Lung (tissue), 12 donors: Measurements from ENCODE around the gene PARD3. TPM values are rescaled to one million over a fixed set of nuclear protein-coding genes. Genes with fewer than 3 reads are reported as not detected.

Experiments used
- ATAC-seq: fragments of 200-7000 bp; cut with Tn5 transposase; one replicate; pipeline ENCODE4 v1.9.1; 2020; ENCODE audit warnings: moderate number of reproducible peaks; ENCODE audit not compliant: insufficient read depth, low FRiP score
- DNase-seq, 3 donors: peaks; one replicate each; pipeline ENCODE4 v3.0.0-alpha.2; 2013 to 2017
- H3K27ac ChIP-seq, 2 donors: one replicate each; pipeline ENCODE4 v1.5.1; 2013; ENCODE audit warnings: mild to moderate bottlenecking in 2 of 2, moderate library complexity in 2 of 2, control low read depth in 1 of 2, inconsistent platforms in 1 of 2, low read depth in 1 of 2, low read length in 1 of 2
- H3K27me3 ChIP-seq, 3 donors: one replicate each; pipeline ENCODE4 v1.5.1; 2013; ENCODE audit warnings: low read length in 2 of 3; ENCODE audit not compliant: control insufficient read depth in 3 of 3, insufficient read depth in 3 of 3
- H3K36me3 ChIP-seq, 4 donors: one replicate each; pipeline ENCODE4 v1.5.1; 2013; ENCODE audit warnings: low read length in 4 of 4, mild to moderate bottlenecking in 1 of 4, moderate library complexity in 1 of 4; ENCODE audit not compliant: control insufficient read depth in 4 of 4, insufficient read depth in 4 of 4
- H3K4me1 ChIP-seq, 5 donors: one replicate each; pipeline ENCODE4 v1.5.1; 2013; ENCODE audit warnings: low read length in 5 of 5, mild to moderate bottlenecking in 2 of 5, moderate library complexity in 1 of 5; ENCODE audit not compliant: control insufficient read depth in 5 of 5, insufficient read depth in 5 of 5
- H3K4me3 ChIP-seq: one replicate; pipeline ENCODE4 v1.5.1; 2013; ENCODE audit warnings: mild to moderate bottlenecking, control low read depth, moderate library complexity
- H3K9ac ChIP-seq, 2 donors: one replicate each; pipeline ENCODE4 v1.5.1; 2013; ENCODE audit warnings: low read length in 2 of 2, control low read depth in 1 of 2; ENCODE audit not compliant: insufficient read depth in 1 of 2
- H3K9me3 ChIP-seq, 4 donors: one replicate each; pipeline ENCODE4 v1.5.1; 2013; ENCODE audit warnings: low read length in 3 of 4, mild to moderate bottlenecking in 1 of 4, moderate library complexity in 1 of 4; ENCODE audit not compliant: control insufficient read depth in 4 of 4, insufficient read depth in 3 of 4
- WGBS, 2 donors: extraction: QIAGEN DNeasy Blood & Tissue Kit; methylation state at CpG; one replicate each; pipeline ENCODE4 v1.1.7; 2013; 5-methylcytosine and 5-hydroxymethylcytosine counted together
- polyA plus RNA-seq, 2 donors: library from polyadenylated mRNA; stranded (reverse); fragments of 200-250 nt; gene quantifications; one replicate each; pipeline ENCODE4 v1.2.1, GENCODE V29; 2013
- total RNA-seq, 2 donors: library from RNA; depleted of rRNA in 1 of 2; stranded (reverse); fragments of >200 nt in 1 of 2; gene quantifications; one replicate each; pipeline ENCODE4 v1.2.1, GENCODE V29; 2014 to 2021
- TF ChIP-seq, protein P1 (sequence below): IDR thresholded peaks from 2 replicates; pipeline ENCODE4 v1.5.1; 2012; ENCODE audit warnings: mild to moderate bottlenecking; ENCODE audit errors: control extremely low read depth, extremely low read depth
- donor health status: control.
- donor health status: control.
- donor health status: Bipolar disorder and iron deficiency.
- donor health status: healthy.
- donor health status: DM: yes; HTN: yes; CAD: no.

PARD3 gene
- total and polyA plus RNA-seq, 4 donors = 10.3 to 69.2 (median 27.6) TPM

DNA sequence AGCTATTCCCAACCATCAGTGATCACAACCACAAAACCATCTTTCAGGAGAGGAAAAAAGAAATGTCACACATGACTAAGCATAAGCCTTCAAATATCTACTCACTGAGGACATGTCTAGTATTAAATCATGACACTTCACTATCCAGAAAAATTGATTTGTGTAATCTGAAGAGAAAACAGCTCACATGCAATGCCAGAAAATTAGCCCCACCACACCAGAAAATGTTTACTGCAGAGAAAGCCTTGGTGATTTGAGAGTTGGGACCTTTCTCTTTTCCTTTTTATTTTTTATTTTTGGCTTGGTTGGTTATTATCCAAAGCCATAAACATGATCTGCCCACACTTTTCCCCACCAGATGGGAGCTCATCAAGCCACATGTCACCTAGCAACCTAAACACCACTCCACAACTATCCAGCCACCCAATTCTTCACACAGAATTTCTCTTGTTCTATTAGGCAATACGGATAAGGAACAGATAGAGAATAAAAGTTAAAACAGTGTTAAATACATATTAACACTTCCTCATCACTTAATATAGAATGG lies 3.1 kb downstream of the PARD3 start:
- H3K27me3 ChIP-seq = no peaks in the 10 kb centered on the region
- no peak overlapping the region for H3K4me3 ChIP-seq
- TF ChIP-seq, protein P1, sequence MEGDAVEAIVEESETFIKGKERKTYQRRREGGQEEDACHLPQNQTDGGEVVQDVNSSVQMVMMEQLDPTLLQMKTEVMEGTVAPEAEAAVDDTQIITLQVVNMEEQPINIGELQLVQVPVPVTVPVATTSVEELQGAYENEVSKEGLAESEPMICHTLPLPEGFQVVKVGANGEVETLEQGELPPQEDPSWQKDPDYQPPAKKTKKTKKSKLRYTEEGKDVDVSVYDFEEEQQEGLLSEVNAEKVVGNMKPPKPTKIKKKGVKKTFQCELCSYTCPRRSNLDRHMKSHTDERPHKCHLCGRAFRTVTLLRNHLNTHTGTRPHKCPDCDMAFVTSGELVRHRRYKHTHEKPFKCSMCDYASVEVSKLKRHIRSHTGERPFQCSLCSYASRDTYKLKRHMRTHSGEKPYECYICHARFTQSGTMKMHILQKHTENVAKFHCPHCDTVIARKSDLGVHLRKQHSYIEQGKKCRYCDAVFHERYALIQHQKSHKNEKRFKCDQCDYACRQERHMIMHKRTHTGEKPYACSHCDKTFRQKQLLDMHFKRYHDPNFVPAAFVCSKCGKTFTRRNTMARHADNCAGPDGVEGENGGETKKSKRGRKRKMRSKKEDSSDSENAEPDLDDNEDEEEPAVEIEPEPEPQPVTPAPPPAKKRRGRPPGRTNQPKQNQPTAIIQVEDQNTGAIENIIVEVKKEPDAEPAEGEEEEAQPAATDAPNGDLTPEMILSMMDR = no peak
- H3K9me3 ChIP-seq = peaks cover 0 to 2% (median 0%) of the 10 kb centered on the region in 4 donors
- H3K36me3 ChIP-seq = no peaks in the 10 kb centered on the region
- H3K4me1 ChIP-seq = peaks cover 5 to 45% (median 13%) of the 10 kb centered on the region in 5 donors
- DNase-seq (peak in 1 of 3 donors; percentile 35), ATAC-seq (no peak)
- no peak overlapping the region for H3K9ac ChIP-seq
- no peak overlapping the region for H3K27ac ChIP-seq
- WGBS, 2 donors = 76 to 88% methylated on average over 1 of the region's 1 CpG

DNA sequence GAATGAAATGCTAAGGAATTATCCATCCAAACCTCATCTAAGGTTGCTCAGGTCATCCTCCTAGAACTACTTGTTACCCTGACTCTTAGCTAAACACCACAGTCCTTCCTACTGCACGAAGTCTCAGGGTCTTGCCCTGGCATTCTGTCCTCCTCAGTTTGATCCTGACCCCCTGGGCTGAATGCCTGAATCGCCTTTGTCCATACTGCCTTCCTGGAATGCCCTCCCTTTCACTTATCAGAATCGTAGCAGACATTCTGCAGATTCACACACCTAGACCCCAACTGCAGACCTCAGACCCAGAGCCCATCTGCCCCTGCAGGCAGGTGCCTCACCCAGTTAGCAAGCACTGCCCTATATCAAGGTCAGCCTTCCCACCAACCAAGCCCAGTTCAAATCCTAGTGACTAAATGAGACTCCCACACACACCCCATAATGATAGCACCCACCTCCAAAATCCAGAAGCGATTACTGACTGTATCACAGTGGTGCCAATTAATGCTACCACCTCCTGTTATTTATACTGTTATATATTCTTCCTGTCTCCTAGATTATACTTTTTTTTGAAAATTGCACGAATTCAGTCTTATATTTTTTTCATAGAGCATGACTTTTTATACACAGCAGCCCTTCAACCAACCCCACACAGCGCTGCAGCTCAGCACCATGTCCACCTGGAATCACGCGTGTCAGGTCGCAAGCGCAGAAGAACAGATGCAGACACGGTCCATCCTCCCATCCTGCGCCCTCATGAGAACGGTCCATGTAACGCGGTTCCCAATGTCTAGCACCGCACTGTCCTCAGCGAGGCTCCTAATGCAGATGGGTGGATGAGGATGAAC lies 3.7 kb downstream of the PARD3 start:
- Histone ChIP-seq H3K9me3 (peaks cover 0 to 2% (median 0%) of the 10 kb centered on the region in 4 donors), H3K4me3 (no peak overlapping the region), H3K9ac (no peak overlapping the region), H3K27ac (no peak overlapping the region), H3K4me1 (peaks cover 5 to 40% (median 13%) of the 10 kb centered on the region in 5 donors), H3K36me3 (no peaks in the 10 kb centered on the region), H3K27me3 (no peaks in the 10 kb centered on the region)
- DNase-seq (no peak), ATAC-seq (no peak)
- TF ChIP-seq, protein P1 = no peak
- WGBS, 2 donors = 92 to 94% methylated on average over 17 of the region's 17 CpGs

GRCh38 chr10:34809796-34810195 lies 5.3 kb downstream of the PARD3 start:
- no peak overlapping the region for H3K27ac ChIP-seq
- WGBS, 2 donors = 92% methylated on average over 3 of the region's 3 CpGs
- TF ChIP-seq, protein P1 = no peak
- H3K9ac ChIP-seq = no peak overlapping the region
- no peaks in the 10 kb centered on the region for H3K27me3 ChIP-seq
- DNase-seq (no peak), ATAC-seq (no peak)
- peaks cover 5 to 32% (median 13%) of the 10 kb centered on the region in 5 donors for H3K4me1 ChIP-seq
- H3K4me3 ChIP-seq = no peak overlapping the region
- H3K9me3 ChIP-seq = peaks cover 0 to 2% (median 0%) of the 10 kb centered on the region in 4 donors
- H3K36me3 ChIP-seq = no peaks in the 10 kb centered on the region
